Femur (tissue), 1 donor: ENCODE measurements around the gene CCDC187.

Source experiments
- DNase-seq: peaks from one replicate; pipeline ENCODE4 v3.0.0-alpha.2; 2017

Gene CCDC187

DNA sequence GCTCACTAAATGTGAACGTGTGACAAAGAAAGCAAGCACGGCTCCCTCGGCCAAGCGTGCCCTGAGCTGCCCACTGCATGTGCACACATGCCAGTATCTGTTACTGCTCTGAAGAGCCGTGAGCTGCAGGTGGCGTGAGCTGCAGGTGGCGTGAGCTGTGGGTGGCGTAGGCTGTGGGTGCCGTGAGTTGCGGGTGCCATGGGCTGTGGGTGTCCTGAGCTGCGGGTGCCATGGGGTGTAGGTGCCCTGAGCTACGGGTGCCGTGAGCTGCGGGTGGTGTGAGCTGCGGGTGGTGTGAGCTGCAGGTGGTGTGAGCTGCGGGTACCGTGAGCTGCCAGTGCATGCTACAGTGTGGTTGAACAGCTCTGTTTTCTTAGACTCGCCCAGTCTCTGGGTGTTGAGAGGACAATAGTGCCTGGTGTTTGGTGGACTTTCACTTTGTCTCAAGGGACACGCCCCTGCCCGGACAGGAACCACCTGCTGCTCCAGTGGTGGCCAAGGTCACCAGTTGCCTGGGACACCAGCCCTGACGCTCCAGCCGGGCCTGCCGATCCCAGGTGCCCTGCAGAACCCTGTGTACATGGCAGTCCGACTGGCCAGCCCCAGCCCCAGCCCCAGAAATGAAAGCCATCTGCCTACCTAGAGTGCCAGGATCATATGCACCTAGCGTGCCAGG lies 6.7 kb downstream of the CCDC187 start:
- no peak for DNase-seq

DNA sequence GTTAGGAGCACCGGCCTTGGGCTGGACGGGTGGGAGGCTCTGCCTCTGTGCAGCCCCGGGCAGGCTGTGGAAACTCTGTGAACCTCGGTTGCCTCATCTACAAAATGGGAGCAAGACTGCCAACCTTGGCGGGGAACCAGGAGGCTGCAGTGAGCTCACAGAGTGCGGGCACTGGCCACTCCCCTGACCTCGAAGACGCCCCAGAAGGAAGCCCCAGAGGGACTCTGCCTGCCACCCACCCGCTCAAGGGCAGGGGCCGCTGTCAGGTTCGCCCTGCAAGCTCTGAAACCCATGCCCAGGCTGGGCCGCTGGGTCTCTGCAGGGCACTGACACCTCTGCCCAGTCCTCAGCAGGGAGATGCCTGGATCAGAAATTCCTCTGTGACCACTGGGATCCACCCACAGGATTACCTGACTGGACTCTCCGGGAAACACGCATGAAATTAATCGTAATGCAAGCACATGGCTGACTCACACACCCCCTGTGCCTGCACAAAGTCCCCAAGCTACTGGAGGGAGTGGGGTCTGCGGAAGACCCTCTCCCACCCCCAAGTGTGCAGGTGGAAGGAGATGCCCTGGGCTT lies 7.4 kb downstream of the CCDC187 start:
- DNase-seq: no peak

DNA sequence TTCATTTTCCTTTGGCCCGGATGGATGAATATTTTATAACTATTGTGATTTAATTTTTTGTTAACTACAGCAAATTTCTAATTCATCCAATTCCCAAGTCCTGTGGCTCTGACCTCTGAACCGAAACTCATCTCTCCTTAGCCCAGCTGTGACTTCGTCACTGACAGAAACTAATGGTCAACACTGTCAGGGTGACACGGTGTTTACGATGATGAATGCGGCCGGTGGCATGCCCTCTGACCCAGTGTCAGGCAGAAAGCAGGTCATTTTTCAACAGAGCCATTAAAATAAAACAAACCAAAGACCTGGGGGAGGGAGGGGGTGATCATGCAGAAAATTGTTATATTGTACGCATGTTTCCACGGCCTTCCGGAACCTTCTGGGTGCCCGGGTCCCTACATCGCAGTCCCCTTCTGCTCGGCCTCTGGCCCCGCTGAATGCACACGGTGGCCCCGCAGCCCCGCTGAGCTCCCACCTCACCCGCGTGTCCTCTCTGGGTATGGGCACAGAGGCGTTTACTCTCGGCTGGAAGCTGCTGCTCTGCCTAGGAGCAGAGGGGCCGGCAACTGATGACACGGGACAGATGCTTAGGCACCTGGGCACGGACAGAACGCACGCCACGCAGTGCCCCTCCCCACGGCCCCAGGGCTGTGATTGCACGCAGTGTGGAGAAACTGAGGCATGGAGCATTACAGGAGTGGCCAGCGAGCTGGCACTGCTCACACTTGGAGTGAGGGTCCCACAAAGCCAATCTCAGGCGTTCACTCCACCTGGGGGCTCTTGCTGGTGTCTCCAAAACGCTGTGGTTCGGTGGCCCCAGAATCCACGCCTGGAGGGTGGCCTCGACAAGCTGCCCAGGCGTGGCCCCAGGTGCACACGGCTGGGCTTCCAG lies 8.1 kb downstream of the CCDC187 start:
- DNase-seq: no peak

DNA sequence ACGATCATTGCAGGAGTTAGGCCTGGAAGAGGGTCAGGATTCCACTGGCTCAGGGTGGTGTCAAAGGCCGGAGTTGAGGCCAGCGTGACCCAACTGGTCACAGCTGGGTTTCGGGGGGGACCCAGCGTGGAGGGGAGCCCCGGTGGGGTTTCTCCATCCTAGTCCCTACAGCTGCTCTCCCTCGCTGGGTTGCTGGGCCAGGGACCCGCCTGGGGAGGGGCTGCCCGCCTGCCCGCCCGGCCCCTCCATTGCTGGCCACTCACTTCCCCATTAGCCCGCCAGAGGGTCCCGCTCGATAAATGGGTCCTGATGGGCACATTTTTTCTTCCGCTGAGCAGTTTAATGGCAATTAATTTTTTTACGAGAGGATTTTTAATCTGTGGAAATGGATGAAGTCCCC lies 8.8 kb downstream of the CCDC187 start:
- DNase-seq: no peak

DNA sequence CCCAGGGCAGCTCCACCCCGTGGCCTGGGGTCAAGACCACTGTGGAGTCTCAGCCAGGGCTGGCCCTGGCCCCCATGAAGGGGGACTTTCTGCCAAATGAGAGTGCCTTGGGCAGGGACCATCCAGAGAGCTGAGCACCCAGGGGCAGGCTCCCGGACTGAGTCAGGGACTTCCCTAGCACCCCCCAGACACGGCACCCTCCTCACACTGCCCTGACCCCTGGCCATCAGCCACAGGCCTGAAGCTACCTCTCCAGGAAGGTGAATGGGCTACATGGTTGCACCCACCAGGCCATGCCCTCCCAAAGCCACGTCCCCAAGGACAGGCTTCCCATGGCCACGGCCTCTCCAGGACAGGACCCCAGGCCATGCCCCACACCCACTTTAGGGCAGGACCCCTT lies 9.5 kb downstream of the CCDC187 start:
- DNase-seq: no peak

DNA sequence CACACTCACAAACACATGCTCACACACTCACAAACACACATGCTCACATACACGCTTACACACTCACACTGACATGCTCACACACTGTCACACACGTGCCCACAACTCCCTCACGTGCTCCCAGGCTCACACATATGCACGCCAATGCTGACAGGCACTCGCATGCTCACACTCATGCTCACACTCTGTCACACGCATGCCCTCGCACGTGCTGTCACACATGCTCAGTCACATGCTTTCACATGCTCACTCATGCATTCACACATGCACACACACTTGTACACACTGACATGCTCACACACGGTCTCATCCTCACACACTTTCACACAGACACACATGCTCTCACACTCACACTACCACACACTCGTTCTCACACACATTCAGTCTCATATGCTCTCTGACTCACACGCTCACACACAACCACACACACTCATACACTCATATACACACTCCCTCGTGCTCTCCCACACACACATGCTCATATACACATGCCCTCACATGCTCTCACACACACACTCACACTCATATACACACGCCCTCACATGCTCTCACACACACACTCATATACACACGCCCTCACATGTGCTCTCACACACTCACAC lies 10.3 kb downstream of the CCDC187 start:
- DNase-seq: no peak

DNA sequence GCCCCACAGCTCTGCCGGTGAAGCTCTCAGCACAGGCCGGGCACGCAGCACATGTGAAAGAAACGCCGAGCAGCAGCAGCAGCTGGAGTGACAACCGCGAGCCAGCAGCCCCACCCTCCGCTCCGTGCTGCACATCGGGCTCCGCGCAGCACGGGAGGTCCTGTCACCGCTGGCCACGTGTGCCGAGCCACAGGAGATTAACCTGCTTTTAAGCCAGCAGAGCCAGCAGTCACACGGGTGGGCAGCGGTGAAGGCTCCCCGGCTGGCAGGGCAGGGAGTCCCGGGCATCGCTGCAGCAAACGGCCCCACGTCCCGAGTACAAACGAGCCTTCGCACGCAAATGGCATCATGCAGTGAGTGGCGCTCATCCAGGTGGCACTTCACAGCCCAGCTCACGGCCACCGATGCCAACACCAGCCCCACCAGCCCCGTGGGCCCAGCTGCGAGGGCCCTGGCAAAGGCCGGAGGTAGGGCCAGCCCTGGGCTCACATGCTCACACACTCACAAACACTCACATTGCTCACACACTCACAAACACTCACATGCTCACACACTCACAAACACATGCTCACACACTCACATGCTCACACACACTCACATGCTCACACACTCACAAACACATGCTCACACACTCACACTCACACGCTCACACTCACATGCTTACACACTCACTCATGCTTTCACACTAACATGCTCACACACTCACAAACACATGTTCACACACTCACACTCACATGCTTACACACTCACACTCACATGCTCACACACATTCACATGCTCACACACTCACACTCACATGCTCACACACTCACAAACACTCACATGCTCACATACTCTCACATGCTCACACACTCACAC lies 11.1 kb downstream of the CCDC187 start:
- no peak for DNase-seq

DNA sequence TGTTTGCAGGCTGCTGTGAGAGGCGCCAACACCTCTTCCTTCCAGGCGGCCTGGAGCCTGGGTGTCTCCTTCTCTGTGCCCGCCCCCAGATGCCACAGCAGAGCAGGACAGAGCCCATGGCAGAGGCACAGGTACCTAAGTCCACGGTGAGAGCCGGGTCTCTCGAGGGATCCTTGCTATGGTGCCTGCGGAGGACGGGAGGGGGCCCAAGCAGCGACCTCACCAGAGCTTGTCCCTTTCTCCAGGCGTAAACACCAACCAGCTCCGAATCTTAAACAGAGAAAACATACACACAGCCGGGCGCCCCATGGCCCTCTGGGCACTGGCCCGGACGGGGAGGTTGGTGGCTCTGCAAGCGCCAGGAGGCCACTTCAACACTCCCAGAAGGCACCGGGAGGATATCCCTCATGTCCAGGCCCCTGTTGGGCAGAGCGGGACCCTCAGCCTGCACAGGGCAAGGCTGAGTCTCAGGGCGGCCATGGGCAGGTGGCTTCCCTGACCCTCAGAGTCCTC lies 11.8 kb downstream of the CCDC187 start:
- no peak for DNase-seq

DNA sequence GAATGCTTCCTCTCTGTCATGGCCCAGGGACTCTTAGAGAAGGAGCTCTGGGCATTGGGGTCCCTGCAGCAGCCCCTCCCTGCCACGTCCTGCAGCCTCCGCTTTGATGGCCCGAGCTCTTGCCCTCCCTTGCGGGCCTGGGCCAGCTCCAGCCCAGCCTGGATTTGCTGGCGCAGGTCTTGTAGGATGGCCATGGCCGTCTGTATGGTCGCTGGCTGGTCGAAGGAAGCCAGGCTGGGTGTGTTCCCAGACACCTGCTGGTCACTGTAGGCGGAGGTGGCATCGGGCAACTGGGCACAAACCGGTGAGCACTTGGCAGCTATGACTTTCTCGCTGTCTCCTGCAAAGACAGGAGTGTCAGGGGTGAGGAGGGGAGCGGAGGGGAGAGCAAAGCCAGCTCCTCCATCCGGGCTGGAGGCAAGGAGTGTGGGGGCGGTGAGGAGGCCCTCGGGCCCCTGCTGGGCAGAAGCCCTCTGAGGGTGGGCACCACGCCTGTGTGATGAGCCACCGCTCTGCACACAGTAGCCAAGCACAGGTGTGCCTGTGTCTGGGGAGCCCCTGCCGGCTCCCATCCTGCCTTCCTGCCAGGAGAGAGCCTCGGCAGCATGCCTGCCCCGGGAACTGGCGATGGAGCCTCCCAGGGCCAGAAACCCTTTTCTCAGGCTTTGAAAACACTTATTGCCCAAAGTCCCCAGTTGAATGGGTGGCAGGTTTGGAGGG lies 12.4 kb downstream of the CCDC187 start:
- DNase-seq: no peak

DNA sequence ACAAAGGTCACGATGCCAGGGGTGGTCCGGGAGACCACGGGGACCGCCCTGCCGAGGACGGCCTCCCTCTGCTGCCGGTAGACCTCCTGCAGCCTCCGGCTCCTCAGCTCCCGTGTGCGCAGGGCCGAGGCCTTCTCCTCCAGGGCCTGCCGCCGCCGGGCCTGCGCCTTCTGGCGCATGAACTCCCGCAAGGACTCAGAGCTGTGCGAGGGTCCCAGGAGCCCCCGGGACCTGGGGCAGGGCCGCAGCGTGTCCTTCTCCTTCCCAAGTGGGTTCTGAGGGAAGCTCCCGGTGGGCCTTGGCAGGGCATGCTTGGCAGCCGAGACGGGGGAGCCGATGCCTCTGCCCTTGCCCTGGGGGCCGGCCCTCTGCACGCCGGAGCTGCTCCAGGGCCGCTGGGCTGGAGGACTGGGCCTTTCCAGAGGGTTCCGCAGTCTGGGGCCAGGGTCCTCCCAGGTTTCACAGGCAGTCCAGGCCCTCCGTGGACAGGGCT lies 13.3 kb downstream of the CCDC187 start:
- no peak for DNase-seq

DNA sequence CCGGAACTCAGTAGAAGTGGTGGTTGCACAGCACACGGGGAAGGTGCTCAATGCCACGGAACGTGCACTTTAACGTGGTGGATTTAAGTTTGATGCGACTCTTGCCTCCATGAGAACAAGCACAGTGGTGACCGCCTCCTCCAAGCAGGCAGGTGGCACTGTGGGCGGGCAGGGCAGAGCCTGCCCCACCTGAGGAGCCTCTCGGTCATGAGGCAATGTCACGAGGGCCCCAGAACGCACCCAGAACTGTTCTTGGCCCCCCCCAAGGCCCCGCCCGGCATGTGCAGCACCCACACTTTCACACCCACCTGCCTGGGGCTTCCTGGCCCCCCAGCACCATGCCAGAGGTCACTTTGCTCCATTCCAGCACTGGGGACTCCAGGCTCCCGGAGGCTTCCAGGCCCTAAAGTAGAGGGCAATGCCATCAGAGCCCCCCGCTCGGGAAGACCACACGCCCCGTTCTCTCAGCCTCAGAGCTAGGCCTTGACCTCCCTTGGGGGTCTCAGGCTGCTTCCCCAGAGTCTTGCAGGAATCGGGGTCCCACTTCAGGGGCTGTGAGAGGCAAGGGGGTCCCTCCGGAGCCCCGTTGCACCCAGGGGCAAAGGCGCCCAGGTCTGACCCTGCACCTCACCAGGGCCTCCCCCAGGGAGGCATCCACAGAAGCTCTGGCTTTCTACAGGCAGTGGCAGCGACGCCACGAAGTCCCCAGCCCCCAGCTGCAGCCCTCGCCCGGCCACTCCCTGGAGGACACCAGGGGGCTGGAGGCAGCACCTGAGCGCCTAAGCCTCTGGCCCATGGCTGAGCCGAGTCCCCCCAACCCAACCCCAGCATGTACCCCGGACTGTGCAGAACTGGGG lies 14.0 kb downstream of the CCDC187 start:
- DNase-seq: no peak

DNA sequence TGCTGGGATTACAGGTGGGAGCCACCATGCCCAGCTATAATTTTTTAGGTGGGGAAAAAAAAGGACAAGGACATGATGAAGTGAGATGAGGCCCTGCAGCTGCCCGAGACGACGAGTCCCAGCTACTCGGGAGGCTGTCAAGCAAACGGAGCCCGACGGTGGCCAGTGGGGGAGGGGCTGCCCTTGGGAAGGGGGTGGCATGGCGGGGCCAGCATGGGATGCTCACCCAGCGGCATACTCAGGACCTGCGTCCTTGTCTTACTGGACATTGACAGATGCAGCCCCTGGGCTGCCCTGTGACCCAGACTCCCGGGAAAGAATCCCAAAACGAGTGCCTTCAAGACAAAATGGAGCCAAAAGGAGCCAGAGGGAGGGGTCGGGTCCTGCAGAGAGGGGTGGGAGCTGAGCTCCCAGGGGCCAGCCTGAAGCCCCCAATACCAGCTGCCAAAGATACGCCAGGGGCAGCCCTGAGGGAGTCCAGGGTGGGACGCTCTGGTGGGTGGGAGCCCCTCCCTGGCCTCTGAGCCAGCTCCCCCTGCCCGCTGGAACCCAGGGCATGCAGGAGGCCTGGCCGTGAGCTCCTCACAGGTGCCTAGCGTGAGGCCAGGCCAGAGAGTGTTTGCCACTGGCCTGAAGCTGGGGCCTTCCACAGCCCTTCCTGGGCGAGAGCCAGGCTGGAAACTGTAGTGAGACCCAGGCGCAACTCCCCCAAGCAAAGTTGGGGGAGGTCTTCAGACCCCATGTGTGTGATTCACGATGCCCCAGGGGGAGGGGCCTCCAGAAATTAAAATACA lies 15.7 kb downstream of the CCDC187 start:
- no peak for DNase-seq

DNA sequence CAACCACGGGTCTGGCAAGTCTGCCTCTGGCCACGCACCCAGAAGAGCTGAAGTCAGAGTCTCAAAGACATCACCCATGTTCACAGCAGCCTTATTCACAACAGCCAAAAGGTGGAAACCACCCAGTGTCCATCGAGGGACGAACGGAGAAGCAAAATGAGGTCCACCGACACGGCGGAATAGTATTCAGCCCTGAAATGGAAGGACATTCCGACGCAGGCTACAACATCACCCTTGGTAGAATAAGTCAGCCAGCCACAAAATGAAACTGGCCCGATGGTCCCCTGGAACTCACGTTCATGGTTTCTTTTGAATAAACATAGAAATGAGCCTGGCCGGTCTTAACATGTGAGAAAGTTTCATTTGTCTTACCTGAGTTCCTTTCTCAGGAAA lies 16.9 kb downstream of the CCDC187 start:
- DNase-seq: no peak

DNA sequence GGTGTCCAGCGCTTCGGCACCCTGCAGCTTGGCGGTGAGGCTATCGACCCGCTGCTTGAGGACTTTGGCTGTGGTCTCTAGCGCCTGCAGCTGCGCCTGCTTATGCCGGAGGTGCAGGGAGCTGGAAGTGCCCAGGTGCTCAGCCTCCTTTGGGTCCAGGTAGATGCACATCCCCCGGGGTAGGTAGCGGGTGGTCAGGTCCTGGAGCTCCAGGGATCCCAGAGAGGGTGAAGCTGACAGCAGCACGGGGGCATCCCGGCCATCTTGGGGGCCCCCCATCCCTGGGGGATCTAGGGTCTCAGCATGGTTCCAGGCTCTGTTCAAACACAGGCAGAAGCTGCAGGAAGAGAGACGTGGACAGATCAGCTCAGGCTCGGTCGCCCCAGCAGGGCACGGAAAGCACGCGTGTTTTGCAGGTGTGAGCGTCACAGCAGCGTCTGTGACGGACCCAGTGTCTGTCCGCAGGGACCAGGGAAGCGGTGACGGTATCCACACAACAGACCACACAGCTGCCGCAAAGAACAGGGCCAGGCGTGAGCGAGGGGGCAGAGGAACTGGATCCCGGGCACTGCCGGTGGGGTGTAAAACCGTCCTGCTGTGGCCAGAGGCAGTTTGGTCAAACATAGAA lies 17.4 kb downstream of the CCDC187 start:
- no peak for DNase-seq

DNA sequence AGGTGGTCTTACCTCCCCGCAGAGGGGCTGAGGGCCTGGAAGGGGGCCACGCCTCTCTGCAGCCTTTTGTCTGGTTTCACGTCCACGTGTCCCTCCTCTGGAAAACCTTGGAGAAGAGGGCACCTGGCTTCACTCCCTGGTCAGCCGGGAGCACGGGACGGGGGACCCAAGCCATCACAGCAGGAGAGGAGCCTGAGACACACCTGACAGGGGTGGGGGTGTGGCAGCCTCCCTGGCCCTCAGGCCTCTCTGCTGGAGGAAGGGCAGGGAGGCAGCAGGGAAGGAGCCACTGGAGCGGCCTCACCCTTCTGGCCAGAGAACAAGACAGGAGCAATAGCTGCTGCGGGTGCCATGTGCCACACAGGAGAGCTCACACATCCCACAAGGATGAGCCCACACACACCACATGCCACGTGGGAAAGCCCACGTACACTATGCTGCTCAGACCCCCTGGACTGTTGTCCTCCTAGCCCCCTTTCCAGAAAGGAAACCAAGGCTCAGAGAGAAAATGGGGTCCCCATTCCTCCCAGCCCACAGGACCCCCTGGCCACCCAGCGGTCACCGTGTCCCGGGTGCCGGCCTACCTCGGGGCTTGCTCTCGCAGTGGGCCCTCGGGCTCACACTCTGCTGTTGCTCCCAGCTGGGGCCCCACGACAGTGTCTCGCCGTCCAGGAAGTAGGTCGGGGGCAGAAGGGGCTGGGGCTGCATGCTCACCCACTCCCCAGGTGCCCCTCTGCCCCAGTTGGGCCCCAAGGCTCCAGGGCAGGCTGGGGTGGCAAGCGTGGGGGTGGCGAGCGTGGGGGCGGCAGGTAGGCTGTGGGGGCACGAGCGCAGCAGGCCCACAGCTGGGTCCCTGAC lies 18.2 kb downstream of the CCDC187 start:
- DNase-seq: no peak

DNA sequence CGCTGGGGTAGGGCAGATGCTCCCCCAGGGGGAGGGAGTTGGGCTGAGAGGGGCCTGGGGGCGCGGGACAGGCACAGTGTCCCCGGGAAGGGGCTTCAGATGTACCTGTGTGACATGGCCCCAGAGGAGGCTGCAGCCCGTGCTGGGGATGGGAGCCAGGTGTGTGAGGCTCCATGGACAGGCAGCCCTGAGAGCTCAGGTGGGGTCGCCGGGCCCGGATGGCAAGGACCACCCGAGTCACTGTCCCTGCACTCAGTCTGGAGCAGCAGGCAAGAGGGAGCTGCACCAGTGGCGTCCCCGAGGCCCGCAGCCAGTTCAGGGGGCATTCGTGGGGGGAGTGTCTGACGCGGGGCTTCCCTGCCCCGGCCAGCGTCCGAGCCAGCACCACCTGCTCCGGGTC lies 18.9 kb downstream of the CCDC187 start:
- no peak for DNase-seq

DNA sequence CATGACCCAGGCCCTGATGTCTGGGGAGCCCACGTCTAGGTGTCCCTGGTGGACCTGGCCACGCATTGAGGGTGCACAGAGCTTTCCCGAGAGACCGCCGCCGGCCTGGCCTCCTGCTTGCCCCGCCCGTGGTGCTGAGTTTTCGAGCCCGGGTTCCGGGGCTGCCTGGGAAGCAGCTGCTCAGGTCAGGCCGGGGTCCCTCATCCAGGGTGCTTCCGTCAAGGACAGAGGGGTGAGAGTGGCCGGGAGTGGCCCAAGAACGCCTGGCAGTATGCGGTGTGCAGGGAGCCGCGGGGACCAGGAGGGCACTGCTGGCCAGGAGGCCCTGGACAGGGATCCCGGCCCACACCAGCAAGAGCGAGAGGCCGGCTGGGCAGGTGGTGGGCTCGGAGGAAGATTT lies 19.6 kb downstream of the CCDC187 start:
- DNase-seq: no peak
